Measurements from ENCODE around the gene TMEM80.

- no peak for TF ChIP-seq POLR2A (IDR thresholded peaks at IDR 0.05)
- TF ChIP-seq, protein P1, sequence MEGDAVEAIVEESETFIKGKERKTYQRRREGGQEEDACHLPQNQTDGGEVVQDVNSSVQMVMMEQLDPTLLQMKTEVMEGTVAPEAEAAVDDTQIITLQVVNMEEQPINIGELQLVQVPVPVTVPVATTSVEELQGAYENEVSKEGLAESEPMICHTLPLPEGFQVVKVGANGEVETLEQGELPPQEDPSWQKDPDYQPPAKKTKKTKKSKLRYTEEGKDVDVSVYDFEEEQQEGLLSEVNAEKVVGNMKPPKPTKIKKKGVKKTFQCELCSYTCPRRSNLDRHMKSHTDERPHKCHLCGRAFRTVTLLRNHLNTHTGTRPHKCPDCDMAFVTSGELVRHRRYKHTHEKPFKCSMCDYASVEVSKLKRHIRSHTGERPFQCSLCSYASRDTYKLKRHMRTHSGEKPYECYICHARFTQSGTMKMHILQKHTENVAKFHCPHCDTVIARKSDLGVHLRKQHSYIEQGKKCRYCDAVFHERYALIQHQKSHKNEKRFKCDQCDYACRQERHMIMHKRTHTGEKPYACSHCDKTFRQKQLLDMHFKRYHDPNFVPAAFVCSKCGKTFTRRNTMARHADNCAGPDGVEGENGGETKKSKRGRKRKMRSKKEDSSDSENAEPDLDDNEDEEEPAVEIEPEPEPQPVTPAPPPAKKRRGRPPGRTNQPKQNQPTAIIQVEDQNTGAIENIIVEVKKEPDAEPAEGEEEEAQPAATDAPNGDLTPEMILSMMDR (IDR thresholded peaks at IDR 0.05), result no peak
These were observed 49.8 kb downstream of the TMEM80 start for GRCh38 chr11:745428-745827.

Measured in lower leg skin (tissue), 3 donors.